H1 (cell line): Measurements from ENCODE around the gene OR4K14. TPM values are rescaled to one million over a fixed set of nuclear protein-coding genes. Genes with fewer than 3 reads are reported as not detected.

Source experiments
- CTCF ChIA-PET: fragments of 300-600 bp; sonication (Branson Sonifier 250); formaldehyde crosslinking; loops from one replicate; lab custom pipeline; 2021; ENCODE audit not compliant: partially characterized antibody; lab: Charles Lee
- POLR2A ChIA-PET: fragments of 300-600 bp; sonication (Branson Sonifier 250); formaldehyde crosslinking; loops from one replicate; lab custom pipeline; 2021; ENCODE audit warnings: inconsistent platforms; ENCODE audit not compliant: partially characterized antibody; lab: Charles Lee
- DNase-seq, 2 experiments: peaks; one replicate each; pipeline versions ENCODE4 v3.0.0 to v3.0.0-alpha.2; 2010 to 2022; ENCODE audit warnings: low spot score in 2 of 2, low read depth in 1 of 2, mixed read lengths in 1 of 2
- FAIRE-seq: peaks from 2 replicates; lab custom pipeline; 2011; peaks lifted over from hg19 to GRCh38; lab: Jason Lieb, UNC
- H2AFZ ChIP-seq: 2 replicates; pipeline ENCODE4 v1.8.1; 2012; ENCODE audit warnings: low read length, inconsistent platforms
- H2AK5ac ChIP-seq: 2 replicates; pipeline ENCODE4 v1.6.1; 2013; ENCODE audit warnings: low read depth, low read length
- H2BK120ac ChIP-seq: replicated peaks from 2 replicates; pipeline ENCODE3; 2013; ENCODE audit warnings: low read depth, low read length, inconsistent platforms
- H2BK12ac ChIP-seq: 2 replicates; pipeline ENCODE4 v1.6.1; 2013; ENCODE audit warnings: low read depth, low read length
- H2BK15ac ChIP-seq: 2 replicates; pipeline ENCODE4 v1.6.1; 2013; ENCODE audit warnings: low read length
- H2BK20ac ChIP-seq: 2 replicates; pipeline ENCODE4 v1.6.1; 2013; ENCODE audit warnings: low read length
- H2BK5ac ChIP-seq: 2 replicates; pipeline ENCODE4 v1.6.1; 2013; ENCODE audit warnings: low read depth, low read length
- H3K14ac ChIP-seq: 2 replicates; pipeline ENCODE4 v1.6.1; 2013; ENCODE audit warnings: inconsistent platforms; ENCODE audit not compliant: insufficient read length
- H3K18ac ChIP-seq: 2 replicates; pipeline ENCODE4 v1.6.1; 2013; ENCODE audit warnings: low read length; ENCODE audit errors: extremely low read depth
- H3K23ac ChIP-seq: 2 replicates; pipeline ENCODE4 v1.6.1; 2013; ENCODE audit warnings: inconsistent platforms; ENCODE audit not compliant: insufficient read length
- H3K23me2 ChIP-seq: 2 replicates; pipeline ENCODE4 v1.6.1; 2013; ENCODE audit warnings: low read depth, low read length
- H3K27ac ChIP-seq: 2 replicates; pipeline ENCODE4 v1.6.1; 2011; ENCODE audit warnings: low read depth, low read length, inconsistent platforms
- H3K27me3 ChIP-seq, 4 experiments: replicated peaks in 1 of 4; 1 replicate in 1 of 4; 2 replicates in 3 of 4; pipeline versions ENCODE4 v1.6.1 to v1.8.1; 2011 to 2013; ENCODE audit warnings: low read length in 3 of 4, mild to moderate bottlenecking in 3 of 4, inconsistent platforms in 2 of 4, mixed read lengths in 2 of 4, moderate library complexity in 1 of 4; ENCODE audit not compliant: control insufficient read depth in 3 of 4, insufficient read depth in 3 of 4; ENCODE audit errors: extremely low read depth in 1 of 4
- H3K36me3 ChIP-seq, 4 experiments: 2 replicates each; pipeline versions ENCODE4 v1.6.1 to v1.8.1; 2011 to 2013; ENCODE audit warnings: mild to moderate bottlenecking in 4 of 4, low read length in 3 of 4, moderate library complexity in 2 of 4, control low read depth in 1 of 4, inconsistent platforms in 1 of 4; ENCODE audit not compliant: insufficient read depth in 4 of 4, control insufficient read depth in 2 of 4
- H3K4ac ChIP-seq: replicated peaks from 2 replicates; pipeline ENCODE3; 2013; ENCODE audit warnings: low read length, low read depth, mixed read lengths, inconsistent platforms; ENCODE audit not compliant: insufficient read length
- H3K4me1 ChIP-seq, 4 experiments: replicated peaks in 1 of 4; 1 replicate in 1 of 4; 2 replicates in 3 of 4; pipeline versions ENCODE4 v1.6.1 to v1.8.1; 2011 to 2013; ENCODE audit warnings: low read length in 3 of 4, inconsistent platforms in 2 of 4, mixed read lengths in 1 of 4; ENCODE audit not compliant: insufficient read depth in 4 of 4, control insufficient read depth in 3 of 4
- H3K4me2 ChIP-seq, 2 experiments: 2 replicates each; pipeline versions ENCODE4 v1.6.1 to v1.8.1; 2011 to 2013; ENCODE audit warnings: low read depth in 2 of 2, low read length in 2 of 2, control low read depth in 1 of 2, inconsistent platforms in 1 of 2, mild to moderate bottlenecking in 1 of 2; ENCODE audit not compliant: insufficient read depth in 1 of 2
- H3K4me3 ChIP-seq, 4 experiments: fragments of 200-600, 300-600 bp in 1 of 4; sonication (generic), shearing (Covaris generic), sonication (Bioruptor Twin) in 1 of 4; 2 replicates each; pipeline versions ENCODE4 v1.5.1 to v1.8.1; 2011 to 2016; ENCODE audit warnings: low read length in 4 of 4, low read depth in 3 of 4, control low read depth in 2 of 4, inconsistent platforms in 2 of 4, mild to moderate bottlenecking in 2 of 4, mixed read lengths in 1 of 4, moderate library complexity in 1 of 4; ENCODE audit not compliant: insufficient read depth in 2 of 4; ENCODE audit errors: extremely low read depth in 1 of 4
- H3K56ac ChIP-seq: replicated peaks from 2 replicates; pipeline ENCODE3; 2013; ENCODE audit warnings: low read depth, mild to moderate bottlenecking, mixed read lengths, low read length, inconsistent platforms; ENCODE audit not compliant: insufficient read length
- H3K79me1 ChIP-seq: 2 replicates; pipeline ENCODE4 v1.6.1; 2013; ENCODE audit warnings: low read depth, low read length, control low read depth
- H3K79me2 ChIP-seq, 2 experiments: 2 replicates each; pipeline versions ENCODE4 v1.6.1 to v1.8.1; 2012 to 2013; ENCODE audit warnings: low read length in 2 of 2, mild to moderate bottlenecking in 2 of 2, inconsistent platforms in 1 of 2; ENCODE audit not compliant: insufficient read depth in 2 of 2, control insufficient read depth in 1 of 2
- H3K9ac ChIP-seq, 4 experiments: replicated peaks in 1 of 4; 1 replicate in 1 of 4; 2 replicates in 3 of 4; pipeline versions ENCODE4 v1.6.1 to v1.8.1; 2011 to 2013; ENCODE audit warnings: low read depth in 3 of 4, low read length in 3 of 4, control low read depth in 2 of 4, mild to moderate bottlenecking in 2 of 4, moderate library complexity in 2 of 4, inconsistent platforms in 1 of 4; ENCODE audit errors: extremely low read depth in 1 of 4
- H3K9me3 ChIP-seq, 2 experiments: 2 replicates each; pipeline versions ENCODE4 v1.6.1 to v1.8.1; 2012 to 2013; ENCODE audit warnings: mild to moderate bottlenecking in 2 of 2, moderate library complexity in 2 of 2, control low read depth in 1 of 2, inconsistent platforms in 1 of 2, low read depth in 1 of 2, low read length in 1 of 2, mixed read lengths in 1 of 2; ENCODE audit not compliant: insufficient read depth in 2 of 2
- H4K20me1 ChIP-seq, 2 experiments: replicated peaks in 1 of 2; 2 replicates each; pipeline versions ENCODE3 to v1.8.1; 2011 to 2013; ENCODE audit warnings: inconsistent platforms in 2 of 2, low read length in 2 of 2, mild to moderate bottlenecking in 1 of 2; ENCODE audit not compliant: insufficient read depth in 2 of 2, control insufficient read depth in 1 of 2
- H4K5ac ChIP-seq: 2 replicates; pipeline ENCODE4 v1.6.1; 2013; ENCODE audit warnings: low read length, low read depth, mixed read lengths, inconsistent platforms; ENCODE audit not compliant: insufficient read length
- H4K8ac ChIP-seq: 2 replicates; pipeline ENCODE4 v1.8.0; 2013; ENCODE audit warnings: mild to moderate bottlenecking, moderate library complexity, low read length, inconsistent platforms; ENCODE audit not compliant: insufficient read depth; ENCODE audit errors: extremely low read depth
- H4K91ac ChIP-seq: replicated peaks from 2 replicates; pipeline ENCODE3; 2013; ENCODE audit warnings: low read length, mixed read lengths, inconsistent platforms; ENCODE audit not compliant: insufficient read length
- BACH1 ChIP-seq: IDR thresholded peaks from 2 replicates; pipeline ENCODE4 v1.6.1; 2012; ENCODE audit warnings: low read length, improper control_type of control experiment
- CHD2 ChIP-seq: IDR thresholded peaks from 2 replicates; pipeline ENCODE4 v1.6.1; 2012; ENCODE audit warnings: low read length, improper control_type of control experiment
- EP300 ChIP-seq, 2 experiments: IDR thresholded peaks; 1 replicate in 1 of 2; 2 replicates in 1 of 2; pipeline ENCODE4 v1.6.1; 2011 to 2012; ENCODE audit warnings: low read depth in 2 of 2, low read length in 2 of 2, mild to moderate bottlenecking in 2 of 2, borderline replicate concordance in 1 of 2, inconsistent platforms in 1 of 2, moderate library complexity in 1 of 2
- FOSL1 ChIP-seq: IDR thresholded peaks from 2 replicates; pipeline ENCODE4 v1.6.1; 2011; ENCODE audit warnings: mild to moderate bottlenecking, low read depth, low read length, moderate library complexity; ENCODE audit not compliant: insufficient read depth
- RNF2 ChIP-seq: fragments of 200-900, 300-1000 bp; sonication (generic); IDR thresholded peaks from 2 replicates; pipeline ENCODE4 v1.7.1; 2016; ENCODE audit warnings: borderline replicate concordance, low read depth, mild to moderate bottlenecking, antibody characterized with exemption, low read length; ENCODE audit not compliant: poor library complexity, severe bottlenecking; ENCODE audit errors: missing control alignments
- SIN3A ChIP-seq, 2 experiments: IDR thresholded peaks in 1 of 2; conservative IDR thresholded peaks in 1 of 2; 2 replicates each; pipeline ENCODE4 v1.6.1; 2011 to 2012; ENCODE audit warnings: low read length in 2 of 2, improper control_type of control experiment in 1 of 2, low read depth in 1 of 2, mild to moderate bottlenecking in 1 of 2
- SP4 ChIP-seq: IDR thresholded peaks from 2 replicates; pipeline ENCODE4 v1.6.1; 2012; ENCODE audit warnings: low read length, inconsistent platforms
- TBP ChIP-seq: IDR thresholded peaks from 2 replicates; pipeline ENCODE4 v1.6.1; 2011; ENCODE audit warnings: low read depth, low read length, improper control_type of control experiment
- WGBS, 2 experiments: shearing (Covaris generic) in 1 of 2; methylation state at CpG; one replicate each; pipeline versions ENCODE4 v1.1.6 to v1.1.7; 2013 to 2015; ENCODE audit warnings: low lambda C conversion rate in 2 of 2, mixed read lengths in 2 of 2, inconsistent platforms in 1 of 2, low coverage in 1 of 2, missing lambda C conversion rate in 1 of 2; ENCODE audit not compliant: insufficient replicate concordance in 2 of 2, insufficient coverage in 1 of 2, insufficient read length in 1 of 2; ENCODE audit errors: extremely low coverage in 1 of 2, missing lambda C conversion rate in 1 of 2; 5-methylcytosine and 5-hydroxymethylcytosine counted together
- long read RNA-seq, 2 experiments: library from RNA in 1 of 2; library from capped mRNA in 1 of 2; stranded (forward); transcript quantifications; one replicate each; pipeline ENCODE4 v2.0.0, GENCODE V29; 2021; ENCODE audit warnings: inconsistent platforms in 1 of 2
- polyA minus RNA-seq, 3 experiments: library from RNA; depleted of rRNA, polyadenylated mRNA; stranded (reverse); fragments of >200 nt; gene quantifications; 1 replicate in 2 of 3; 2 replicates in 1 of 3; pipeline ENCODE4 v1.2.3, GENCODE V29; 2011
- polyA plus RNA-seq, 7 experiments: library from polyadenylated mRNA; depleted of rRNA in 3 of 7; stranded (reverse) in 5 of 7; unstranded in 2 of 7; fragments of >200 nt in 5 of 7; fragments of 200-250 nt in 2 of 7; gene quantifications; 1 replicate in 5 of 7; 2 replicates in 1 of 7; 4 replicates in 1 of 7; pipeline versions ENCODE4 v1.2.1 to v1.2.3, GENCODE V29; 2011 to 2013; ENCODE audit warnings: missing spikeins in 2 of 7, mixed read lengths in 2 of 7
- total RNA-seq: library from RNA; stranded (reverse); fragmentation: NEBNext Ultra II Directional; extraction: Animal tissue kit (Norgen Biotek cat#: 25700); gene quantifications from 2 replicates; pipeline ENCODE4 v1.2.1, GENCODE V29; 2021
- TF ChIP-seq, protein P1 (sequence below): IDR thresholded peaks from 2 replicates; pipeline ENCODE4 v1.6.1; 2012; ENCODE audit warnings: inconsistent platforms

OR4K14 gene, protein sequence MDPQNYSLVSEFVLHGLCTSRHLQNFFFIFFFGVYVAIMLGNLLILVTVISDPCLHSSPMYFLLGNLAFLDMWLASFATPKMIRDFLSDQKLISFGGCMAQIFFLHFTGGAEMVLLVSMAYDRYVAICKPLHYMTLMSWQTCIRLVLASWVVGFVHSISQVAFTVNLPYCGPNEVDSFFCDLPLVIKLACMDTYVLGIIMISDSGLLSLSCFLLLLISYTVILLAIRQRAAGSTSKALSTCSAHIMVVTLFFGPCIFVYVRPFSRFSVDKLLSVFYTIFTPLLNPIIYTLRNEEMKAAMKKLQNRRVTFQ
- total RNA-seq (not detected in 2 replicates), polyA plus RNA-seq (2011; rRNA removed) (not detected in 2 replicates), polyA minus RNA-seq (2011; rRNA and poly(A)+ RNA removed) (not detected in 2 replicates)
- polyA plus RNA-seq (2011; cell fraction: cytosol; rRNA removed), result not detected
- not detected for polyA plus RNA-seq (2011; cell fraction: nucleus; rRNA removed)
- polyA plus RNA-seq (2012, experiment 1 of 2), result not detected in 4 replicates
- polyA plus RNA-seq (2012, experiment 2 of 2), result not detected
- not detected for polyA plus RNA-seq (2013, experiment 1 of 2)
- not detected for polyA plus RNA-seq (2013, experiment 2 of 2)
- polyA minus RNA-seq (2011; cell fraction: cytosol; rRNA and poly(A)+ RNA removed), result not detected
- polyA minus RNA-seq (2011; cell fraction: nucleus; rRNA and poly(A)+ RNA removed), result not detected
- long read RNA-seq, experiment 1, result 0 reads
- long read RNA-seq, experiment 2, result 0 reads

DNA sequence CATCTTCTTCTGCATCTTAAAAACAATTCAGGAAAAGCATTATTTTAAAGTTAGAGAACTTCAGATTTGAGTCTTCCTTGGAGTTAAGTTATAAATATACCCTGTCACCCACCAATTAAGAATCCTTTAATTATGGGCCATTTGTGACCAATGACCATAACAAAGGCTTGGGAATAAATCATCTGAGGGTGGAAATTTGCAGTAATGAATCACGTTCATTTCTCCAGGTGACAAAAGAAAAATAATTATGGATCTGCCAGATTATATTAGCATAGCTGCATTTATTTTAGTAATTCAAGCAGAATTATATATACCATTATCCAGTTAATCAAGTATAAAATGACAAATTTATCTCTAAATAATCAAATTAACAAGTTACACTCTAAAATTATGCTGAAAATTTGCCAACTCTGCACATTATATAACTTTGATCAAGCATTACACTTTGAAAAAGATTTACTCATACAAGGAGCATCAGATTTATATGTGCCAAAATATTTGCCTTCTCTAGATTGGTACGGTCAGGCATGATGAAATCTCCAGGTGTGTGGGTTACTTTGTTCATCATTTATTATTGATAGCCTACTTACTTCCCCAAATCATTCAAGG is at the start of gene OR4K14:
TSS of gene OR4K14 (minus strand) at position 51 of the 609 bp plus-strand sequence. CDS start 4,114 bp downstream, outside the sequence.
- Histone ChIP-seq H3K4me2 (no peak within 1 kb of the TSS), H3K27ac (no peak within 1 kb of the TSS), H3K14ac (no peak within 1 kb of the TSS), H3K4ac (no peak within 1 kb of the TSS), H3K9me3 (peaks cover 50 to 62% of the 10 kb centered on the region in 2 experiments), H4K8ac (no peak within 1 kb of the TSS), H3K4me3 (no peak within 1 kb of the TSS), H3K56ac (no peak within 1 kb of the TSS), H2AFZ (no peak within 1 kb of the TSS), H2BK15ac (no peak within 1 kb of the TSS), H2BK20ac (no peak within 1 kb of the TSS), H2AK5ac (no peak within 1 kb of the TSS), H2BK5ac (no peak within 1 kb of the TSS), H3K27me3 (no peaks in the 10 kb centered on the region), H4K5ac (no peak within 1 kb of the TSS), H2BK120ac (no peak within 1 kb of the TSS), H3K36me3 (no peaks in the 10 kb centered on the region), H3K4me1 (no peaks in the 10 kb centered on the region), H3K18ac (no peak within 1 kb of the TSS), H3K23ac (no peak within 1 kb of the TSS), H3K9ac (no peak within 1 kb of the TSS), H2BK12ac (no peak within 1 kb of the TSS), H3K23me2 (no peaks in the 10 kb centered on the region), H3K79me1 (no peaks in the 10 kb centered on the region), H3K79me2 (no peaks in the 10 kb centered on the region), H4K20me1 (no peaks in the 10 kb centered on the region), H4K91ac (no peak within 1 kb of the TSS)
- DNase-seq (no peak), FAIRE-seq (no peak)
- WGBS, 2 experiments, result 78% methylated on average over 2 of the region's 2 CpGs; no CpG with 5 or more reads in 1 of the 2 experiments
- ChIA-PET POLR2A (no interaction called here), CTCF (no interaction called here)
- TF ChIP-seq, protein P1, sequence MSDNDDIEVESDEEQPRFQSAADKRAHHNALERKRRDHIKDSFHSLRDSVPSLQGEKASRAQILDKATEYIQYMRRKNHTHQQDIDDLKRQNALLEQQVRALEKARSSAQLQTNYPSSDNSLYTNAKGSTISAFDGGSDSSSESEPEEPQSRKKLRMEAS, result no peak
- no peak for TF ChIP-seq EP300 (IDR thresholded peaks at IDR 0.05; ENCODE audit: borderline replicate concordance in 1 of 2, low read depth in 2 of 2, low read length in 2 of 2)
- no peak for TF ChIP-seq SP4
- TF ChIP-seq CHD2, result no peak
- no peak for TF ChIP-seq RNF2
- TF ChIP-seq TBP, result no peak
- TF ChIP-seq FOSL1, result no peak
- no peak for TF ChIP-seq BACH1
- no peak for TF ChIP-seq SIN3A (conservative IDR thresholded peaks at IDR 0.05 in 1 of 2, IDR thresholded peaks at IDR 0.05 in 1 of 2; ENCODE audit: low read depth in 1 of 2, low read length in 2 of 2)
